Parathyroid adenoma (tissue), 2 donors: Measurements from ENCODE around the gene MEGF10.
"Not testable (repeated sequence)": the region's sequence is repeated elsewhere in the genome, so short reads cannot be mapped to it uniquely, and the experiment has no call there.

Experiments
- H2AFZ ChIP-seq: fragments of 300-600 bp; sonication (generic); one replicate; pipeline ENCODE4 v1.7.0; 2017; ENCODE audit warnings: antibody characterized with exemption, mild to moderate bottlenecking
- H3K27ac ChIP-seq: fragments of 300-600 bp; sonication (generic); one replicate; pipeline ENCODE4 v1.7.0; 2017
- H3K27me3 ChIP-seq: fragments of 300-600 bp; sonication (generic); one replicate; pipeline ENCODE4 v1.7.0; 2017; ENCODE audit warnings: low read length; ENCODE audit not compliant: control insufficient read depth, insufficient read depth
- H3K36me3 ChIP-seq: fragments of 300-600 bp; sonication (generic); one replicate; pipeline ENCODE4 v1.7.0; 2017; ENCODE audit warnings: low read length; ENCODE audit not compliant: control insufficient read depth, insufficient read depth
- H3K4me1 ChIP-seq: fragments of 300-600 bp; sonication (generic); one replicate; pipeline ENCODE4 v1.7.0; 2017; ENCODE audit warnings: control low read depth
- H3K4me2 ChIP-seq: fragments of 300-600 bp; sonication (generic); one replicate; pipeline ENCODE4 v1.7.0; 2017; ENCODE audit warnings: low read length
- H3K4me3 ChIP-seq: fragments of 300-600 bp; sonication (generic); one replicate; pipeline ENCODE4 v1.7.0; 2017; ENCODE audit warnings: low read depth, low read length
- H3K79me2 ChIP-seq: fragments of 300-600 bp; sonication (generic); one replicate; pipeline ENCODE4 v1.7.0; 2017; ENCODE audit warnings: control low read depth
- H3K9ac ChIP-seq: fragments of 300-600 bp; sonication (generic); one replicate; pipeline ENCODE4 v1.7.0; 2017; ENCODE audit warnings: mild to moderate bottlenecking
- H3K9me3 ChIP-seq: fragments of 300-600 bp; sonication (generic); one replicate; pipeline ENCODE4 v1.7.0; 2017; ENCODE audit warnings: low read length; ENCODE audit not compliant: control insufficient read depth
- TF ChIP-seq, protein P1 (sequence below): fragments of 300-600 bp; sonication (generic); IDR thresholded peaks from one replicate; pipeline ENCODE4 v1.7.0; 2017; ENCODE audit warnings: antibody characterized with exemption, mild to moderate bottlenecking
- donor health status: primary hyperparathyroidism.

MEGF10 gene

DNA sequence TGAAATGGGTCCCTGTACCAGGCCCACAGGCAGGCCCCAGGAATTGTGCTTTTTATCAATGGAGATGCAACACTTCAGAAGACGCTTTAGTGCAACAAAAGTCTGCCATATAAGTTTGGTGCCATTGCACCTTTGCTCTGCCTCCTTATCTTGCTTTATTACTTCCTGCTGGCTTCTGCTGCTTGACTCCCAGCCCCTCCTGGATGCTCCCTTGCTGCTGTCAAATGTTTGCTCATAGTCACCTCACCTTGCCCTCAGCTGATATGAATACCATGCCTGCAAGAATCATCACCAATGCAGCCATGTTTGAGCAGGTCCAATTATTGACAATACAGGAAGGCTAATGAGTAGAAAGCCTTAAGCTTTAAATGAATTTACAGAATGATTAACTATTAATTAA, 25.4 kb downstream of the MEGF10 start:
- Histone ChIP-seq H3K9me3 (no peaks in the 10 kb centered on the region), H3K27me3 (no peaks in the 10 kb centered on the region)
- TF ChIP-seq, protein P1, sequence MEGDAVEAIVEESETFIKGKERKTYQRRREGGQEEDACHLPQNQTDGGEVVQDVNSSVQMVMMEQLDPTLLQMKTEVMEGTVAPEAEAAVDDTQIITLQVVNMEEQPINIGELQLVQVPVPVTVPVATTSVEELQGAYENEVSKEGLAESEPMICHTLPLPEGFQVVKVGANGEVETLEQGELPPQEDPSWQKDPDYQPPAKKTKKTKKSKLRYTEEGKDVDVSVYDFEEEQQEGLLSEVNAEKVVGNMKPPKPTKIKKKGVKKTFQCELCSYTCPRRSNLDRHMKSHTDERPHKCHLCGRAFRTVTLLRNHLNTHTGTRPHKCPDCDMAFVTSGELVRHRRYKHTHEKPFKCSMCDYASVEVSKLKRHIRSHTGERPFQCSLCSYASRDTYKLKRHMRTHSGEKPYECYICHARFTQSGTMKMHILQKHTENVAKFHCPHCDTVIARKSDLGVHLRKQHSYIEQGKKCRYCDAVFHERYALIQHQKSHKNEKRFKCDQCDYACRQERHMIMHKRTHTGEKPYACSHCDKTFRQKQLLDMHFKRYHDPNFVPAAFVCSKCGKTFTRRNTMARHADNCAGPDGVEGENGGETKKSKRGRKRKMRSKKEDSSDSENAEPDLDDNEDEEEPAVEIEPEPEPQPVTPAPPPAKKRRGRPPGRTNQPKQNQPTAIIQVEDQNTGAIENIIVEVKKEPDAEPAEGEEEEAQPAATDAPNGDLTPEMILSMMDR, result no peak

DNA sequence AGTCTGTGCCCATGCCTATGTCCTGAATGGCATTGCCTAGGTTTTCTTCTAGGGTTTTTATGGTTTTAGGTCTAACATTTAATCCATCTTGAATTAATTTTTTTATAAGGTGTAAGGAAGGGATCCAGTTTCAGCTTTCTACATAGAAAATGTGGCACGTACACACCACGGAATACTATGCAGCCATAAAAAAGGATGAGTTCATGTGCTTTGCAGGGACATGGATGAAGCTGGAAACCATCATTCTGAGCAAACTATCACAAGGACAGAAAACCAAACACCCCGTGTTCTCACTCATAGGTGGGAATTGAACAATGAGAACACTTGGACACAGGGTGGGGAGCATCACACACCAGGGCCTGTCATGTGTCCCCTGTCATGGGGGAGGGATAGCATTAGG, 26.8 kb downstream of the MEGF10 start:
- not testable (repeated sequence) for H3K9me3 ChIP-seq, H3K9ac ChIP-seq, H3K27ac ChIP-seq, H2AFZ ChIP-seq, H3K4me2 ChIP-seq, H3K27me3 ChIP-seq, H3K79me2 ChIP-seq, H3K4me3 ChIP-seq, H3K36me3 ChIP-seq, H3K4me1 ChIP-seq

More for the DNA sequence above, 25.4 kb downstream of the MEGF10 start:
- Histone ChIP-seq H3K9ac (no peak overlapping the region), H3K4me1 (no peaks in the 10 kb centered on the region), H3K4me2 (no peak overlapping the region), H2AFZ (no peak overlapping the region), H3K4me3 (no peak overlapping the region), H3K79me2 (no peaks in the 10 kb centered on the region), H3K27ac (no peak overlapping the region), H3K36me3 (no peaks in the 10 kb centered on the region)

DNA sequence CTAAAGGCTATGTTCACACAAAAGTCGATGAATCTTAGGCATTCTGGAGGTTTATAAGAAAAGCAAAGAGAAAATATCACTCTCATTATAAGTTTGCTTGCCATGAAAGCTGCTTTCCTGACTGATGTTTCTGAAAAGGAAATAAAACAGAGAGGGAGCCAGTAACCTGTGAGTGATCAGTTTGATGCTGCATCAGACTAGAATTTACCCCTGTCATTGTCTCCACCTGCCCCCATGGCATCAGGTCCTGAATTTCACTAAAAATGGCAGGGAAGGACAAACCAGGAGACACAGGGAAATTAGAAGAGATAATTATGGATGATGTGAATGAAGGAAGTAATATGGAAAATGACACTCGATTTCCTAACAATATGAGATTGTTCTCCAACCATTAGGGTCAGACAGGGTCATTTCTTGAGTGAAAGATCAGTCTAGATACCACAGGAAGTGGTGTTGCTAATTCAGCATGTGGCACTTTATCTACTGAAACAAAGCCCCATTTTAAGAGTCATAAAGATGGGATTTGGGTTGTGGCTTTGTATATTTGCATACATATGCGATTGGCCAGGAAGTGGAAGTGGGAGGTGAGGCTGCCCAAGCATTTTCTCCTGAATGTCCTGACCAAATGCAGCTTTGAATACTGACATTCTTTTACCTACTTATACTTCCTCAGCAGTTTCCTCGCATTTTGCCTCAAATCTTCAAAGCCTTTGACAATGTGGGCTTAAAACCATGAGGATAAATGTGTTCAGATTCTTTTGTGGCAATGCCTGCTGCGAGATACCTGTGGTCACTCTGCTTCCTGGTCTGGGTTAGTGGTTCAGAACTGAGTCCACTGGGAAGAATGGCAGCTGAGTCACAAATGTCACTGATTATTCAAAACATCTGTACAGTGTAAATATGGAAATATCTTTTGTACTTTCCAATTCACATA, 29.7 kb downstream of the MEGF10 start:
- Histone ChIP-seq H3K79me2 (no peaks in the 10 kb centered on the region), H3K4me2 (no peak overlapping the region), H3K4me1 (no peaks in the 10 kb centered on the region), H3K27ac (no peak overlapping the region), H3K36me3 (no peaks in the 10 kb centered on the region), H3K9ac (no peak overlapping the region), H3K4me3 (no peak overlapping the region), H2AFZ (peak overlapping the region; percentile 20), H3K27me3 (no peaks in the 10 kb centered on the region), H3K9me3 (no peaks in the 10 kb centered on the region)
- TF ChIP-seq, protein P1, result no peak

DNA sequence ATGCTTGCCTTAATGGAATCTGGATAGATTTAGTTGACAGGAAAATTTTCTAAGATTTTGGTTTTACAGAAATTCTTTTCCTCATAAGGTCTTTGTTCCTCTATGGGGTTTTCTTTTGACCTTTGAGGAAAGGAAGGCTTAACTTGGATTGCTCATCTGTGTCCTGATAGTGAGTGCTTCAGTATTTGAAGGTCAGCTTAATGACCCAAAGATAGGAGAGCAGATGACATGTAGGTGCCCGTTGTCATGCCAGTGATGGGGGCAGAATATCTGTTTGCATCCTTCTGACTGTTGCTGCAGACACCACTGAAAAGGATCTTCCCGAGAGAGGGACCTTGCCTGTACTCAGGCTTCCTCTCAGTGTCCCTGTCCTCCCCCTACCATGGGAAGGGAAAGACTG, 30.9 kb downstream of the MEGF10 start:
- Histone ChIP-seq H3K9ac (no peak overlapping the region), H3K4me2 (no peak overlapping the region), H2AFZ (no peak overlapping the region), H3K4me1 (no peaks in the 10 kb centered on the region), H3K4me3 (no peak overlapping the region), H3K36me3 (no peaks in the 10 kb centered on the region), H3K27me3 (no peaks in the 10 kb centered on the region), H3K9me3 (no peaks in the 10 kb centered on the region), H3K27ac (no peak overlapping the region), H3K79me2 (no peaks in the 10 kb centered on the region)
- TF ChIP-seq, protein P1, result no peak

DNA sequence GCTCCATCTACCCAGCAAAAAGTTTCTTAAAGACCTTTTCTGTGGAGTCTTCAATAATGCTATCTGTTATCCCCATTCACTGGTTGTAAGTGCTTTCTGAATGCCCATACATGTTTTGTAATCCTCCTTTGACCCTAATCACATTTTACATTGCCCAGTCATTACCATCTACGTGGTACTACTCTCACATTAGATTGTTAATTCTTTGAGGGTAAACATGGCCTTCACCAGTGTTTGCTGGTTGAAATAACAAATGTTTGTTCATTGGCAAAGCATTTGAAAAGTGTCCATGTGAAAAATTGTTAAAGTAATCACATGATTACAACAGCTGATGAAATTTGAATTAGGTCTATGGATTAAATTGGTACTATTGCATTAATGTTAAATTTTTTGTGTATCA, 31.8 kb downstream of the MEGF10 start:
- Histone ChIP-seq H3K9ac (no peak overlapping the region), H2AFZ (no peak overlapping the region), H3K79me2 (no peaks in the 10 kb centered on the region), H3K4me2 (no peak overlapping the region), H3K36me3 (no peaks in the 10 kb centered on the region), H3K27ac (no peak overlapping the region), H3K27me3 (no peaks in the 10 kb centered on the region), H3K9me3 (no peaks in the 10 kb centered on the region), H3K4me3 (no peak overlapping the region), H3K4me1 (no peaks in the 10 kb centered on the region)
- TF ChIP-seq, protein P1, result no peak
